Left cardiac atrium (tissue), 4 donors: ENCODE measurements around the gene P2RY14. TPM values are rescaled to one million over a fixed set of nuclear protein-coding genes. Genes with fewer than 3 reads are reported as not detected.
"Not testable (repeated sequence)": the region's sequence is repeated elsewhere in the genome, so short reads cannot be mapped to it uniquely, and the experiment has no call there.

Experiments used
- ATAC-seq, 2 donors: fragments of 200-7000 bp; cut with Tn5 transposase; one replicate each; pipeline ENCODE4 v1.9.1; 2020; ENCODE audit warnings: mild to moderate bottlenecking in 2 of 2, moderate library complexity in 2 of 2
- DNase-seq: peaks from one replicate; pipeline ENCODE4 v3.0.0-alpha.2; 2020
- intact Hi-C, 2 donors: fragments of 100-400 bp; cut with DNase I; formaldehyde crosslinking; loops; one replicate each; pipeline versions ENCODE4 v1.14.1 to v1.15.1; 2022 to 2023
- total RNA-seq, 2 donors: library from RNA; stranded (reverse); fragmentation: NEBNext Ultra II Directional; extraction: Animal tissue kit (Norgen Biotek cat#: 25700); gene quantifications; one replicate each; pipeline ENCODE4 v1.2.1, GENCODE V29; 2021
- donor health status: DM: no; HTN: yes; CAD: no.
- donor health status: DM: no; HTN: yes; CAD: no; lungs with severe emphysema.
- donor health status: DM: yes; HTN: yes; CAD: no.
- donor health status: Dilated cardiomyopathy.

P2RY14 gene
- total RNA-seq, 2 donors from 2014 or later = 1.5 to 4.5 TPM

DNA sequence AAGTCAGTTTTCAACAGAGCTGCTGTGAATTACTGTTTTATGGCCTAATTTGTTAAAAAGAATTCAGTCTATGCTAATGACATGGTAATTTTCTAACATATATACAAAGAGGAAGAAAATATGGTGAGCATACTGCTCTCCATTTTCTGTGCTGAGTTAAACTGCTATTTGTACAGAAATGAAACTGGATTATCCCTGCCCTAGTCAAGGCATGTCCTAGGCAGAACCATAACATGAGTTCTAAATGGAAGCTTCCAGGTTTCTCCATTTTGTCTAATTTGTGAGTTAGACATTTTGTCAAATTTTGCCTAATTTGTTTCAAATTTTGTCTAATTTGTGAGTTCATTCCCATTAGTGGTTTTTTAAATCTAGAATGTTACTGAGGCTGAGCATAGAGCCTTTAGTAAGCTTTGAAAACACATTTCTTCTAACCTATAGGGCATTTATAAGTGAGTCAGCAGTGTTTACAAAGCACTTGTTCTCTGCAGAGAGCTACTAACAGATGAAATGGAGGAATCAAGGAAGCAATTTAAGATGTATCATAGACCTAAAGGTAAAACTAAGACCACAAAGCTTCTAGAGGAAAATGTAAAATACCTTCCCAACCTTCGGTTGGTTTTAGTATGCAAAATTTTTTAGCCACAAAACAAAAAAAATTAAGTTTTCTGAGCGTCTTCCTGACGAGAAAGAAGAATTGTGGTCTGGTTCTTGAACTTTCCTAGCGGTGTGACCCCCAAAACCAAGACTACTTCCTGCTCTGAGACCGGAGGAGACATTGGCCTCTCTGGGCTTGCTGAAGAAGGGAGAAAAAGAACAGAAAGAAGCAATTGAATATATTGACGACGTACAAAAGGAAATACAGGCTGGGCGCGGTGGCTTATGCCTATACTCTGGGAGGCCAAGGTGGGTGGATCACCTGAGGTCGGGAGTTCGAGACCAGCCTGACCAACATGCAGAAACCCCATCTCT lies 9.8 kb downstream of the P2RY14 start:
- DNase-seq (no peak), ATAC-seq (no peak)
- intact Hi-C loops = no loop called here

DNA sequence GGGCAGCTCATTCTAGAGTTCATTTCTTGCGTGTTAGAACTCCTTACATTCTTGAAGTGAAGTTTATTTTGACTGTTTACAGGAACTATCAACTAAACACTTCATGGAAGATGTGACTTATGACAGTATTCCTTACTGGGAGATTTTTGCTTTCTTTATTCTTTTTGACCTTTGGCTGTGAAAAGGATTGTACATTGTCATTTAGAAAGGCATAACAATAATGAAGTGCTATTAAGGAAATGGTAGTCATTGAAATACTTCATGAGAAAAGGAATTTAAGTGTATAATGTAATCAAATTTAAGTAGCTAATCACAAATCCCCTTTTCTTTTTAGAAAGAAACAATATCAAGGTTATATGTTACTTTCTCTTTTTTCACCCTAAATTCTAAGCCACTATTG lies 11.3 kb downstream of the P2RY14 start:
- no peak for ATAC-seq
- intact Hi-C loops = no loop called here
- no peak for DNase-seq

DNA sequence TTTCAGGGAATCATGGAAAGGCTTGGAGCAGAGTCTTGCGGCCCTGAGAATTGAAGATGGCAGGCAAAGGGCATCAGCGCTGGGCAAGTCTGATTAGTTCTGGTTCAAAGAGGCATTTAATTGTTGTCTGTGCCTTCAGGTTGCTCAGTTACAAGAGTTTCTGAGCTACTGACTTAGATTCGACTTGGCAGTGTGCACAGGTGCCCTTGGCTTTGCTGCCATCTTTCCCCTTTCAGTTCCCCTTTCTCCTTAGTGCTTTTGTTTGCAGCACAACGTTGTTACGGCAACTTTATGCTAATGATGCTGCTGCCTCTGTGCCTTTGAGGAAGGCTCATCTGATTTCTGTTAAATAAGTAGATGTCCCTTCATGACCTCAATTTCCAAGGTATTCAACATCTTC lies 12.5 kb downstream of the P2RY14 start:
- DNase-seq = no peak

DNA sequence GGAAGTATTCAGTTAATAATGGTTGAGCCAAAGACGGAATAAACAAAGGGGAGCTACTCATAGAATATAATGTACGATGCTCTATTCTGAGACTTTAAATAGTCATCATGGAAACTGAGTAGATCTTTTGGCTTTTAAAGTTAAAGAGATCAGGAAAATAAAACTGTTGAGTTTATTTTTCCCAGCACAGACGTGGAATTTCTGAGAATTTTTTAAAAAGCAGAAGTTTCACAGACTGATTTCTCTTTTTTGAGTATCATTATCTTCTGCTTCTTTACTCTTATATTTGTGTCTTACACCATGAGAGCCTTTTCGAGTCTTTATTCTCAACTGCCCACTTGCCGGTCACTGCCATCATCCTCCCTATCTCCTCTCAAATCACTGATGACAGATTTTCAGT lies 13.2 kb downstream of the P2RY14 start:
- no peak for ATAC-seq
- intact Hi-C loops = no loop called here
- no peak for DNase-seq

More for the DNA sequence above, 12.5 kb downstream of the P2RY14 start:
- ATAC-seq = peak; percentile 19 to 64
- intact Hi-C loops = no loop called here

DNA sequence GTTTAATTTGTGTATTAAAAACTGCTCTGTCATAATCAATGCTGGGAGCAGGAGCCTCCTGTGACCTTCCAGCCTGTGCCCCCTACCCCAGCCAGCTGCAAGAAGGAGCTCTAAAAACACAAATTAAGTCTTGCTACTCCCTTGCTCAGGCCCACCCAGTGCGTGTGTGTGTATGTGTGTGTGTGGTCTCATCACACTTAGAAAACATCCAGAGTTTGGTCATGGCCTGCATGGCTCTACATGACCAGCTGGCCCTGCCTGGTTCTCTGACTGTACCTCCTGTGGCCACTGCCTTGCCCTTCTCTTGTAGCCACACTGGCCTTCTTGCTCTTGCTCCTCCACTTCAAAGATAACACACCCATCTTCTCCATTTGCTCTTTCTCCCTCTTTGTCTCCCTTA lies 13.7 kb downstream of the P2RY14 start:
- ATAC-seq = no peak
- DNase-seq = no peak
- intact Hi-C loops = no loop called here

DNA sequence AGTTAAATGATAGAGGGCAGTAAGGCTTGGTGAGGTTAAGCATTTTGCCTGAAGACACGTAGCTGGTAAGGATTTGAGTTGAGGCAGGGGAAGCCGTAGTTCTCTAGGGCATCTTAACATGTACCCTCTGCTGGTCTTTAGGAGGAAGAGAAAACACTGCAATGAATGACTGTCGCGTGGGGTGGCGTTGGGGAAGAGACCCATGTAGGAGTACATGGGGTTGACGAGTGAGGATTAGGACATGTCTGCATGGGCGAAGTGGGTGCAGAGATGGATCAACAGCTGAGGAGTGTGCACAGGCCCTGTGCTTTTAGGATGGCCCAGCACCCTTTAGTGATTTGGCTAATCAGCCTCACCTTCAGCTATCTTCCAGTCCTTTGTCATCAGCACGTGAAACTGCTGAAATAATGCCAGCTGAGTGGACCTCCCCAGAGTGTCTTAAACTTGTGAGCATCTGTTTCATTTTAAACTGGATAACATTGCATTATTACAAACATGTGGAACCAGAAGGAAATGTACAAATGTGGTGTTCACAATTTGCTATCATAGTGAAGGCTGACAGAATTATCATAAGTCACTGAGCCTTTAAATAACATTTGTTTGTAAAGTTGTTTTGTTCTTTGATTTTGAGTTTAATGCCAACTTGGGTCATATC lies 15.3 kb downstream of the P2RY14 start:
- ATAC-seq = no peak
- DNase-seq = no peak
- intact Hi-C loops = no loop called here

DNA sequence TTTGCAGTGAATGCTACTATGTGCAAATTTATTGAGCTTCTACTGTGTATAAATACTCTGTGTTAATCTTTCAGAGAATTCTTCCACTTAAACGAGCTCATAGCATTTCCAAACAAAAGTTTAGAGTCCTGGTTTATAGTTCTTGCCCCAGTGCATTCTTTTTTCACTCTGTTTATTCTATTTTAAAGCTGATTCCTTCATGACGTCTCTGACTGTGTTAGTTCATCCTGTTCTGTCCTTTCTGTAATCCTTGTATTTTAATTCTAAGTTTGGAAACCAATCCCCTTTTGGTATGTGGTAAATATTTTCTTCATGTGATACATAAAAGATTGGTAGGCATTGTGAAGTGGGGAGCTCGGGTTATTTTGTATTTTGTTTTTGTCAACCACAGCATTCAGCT lies 18.7 kb downstream of the P2RY14 start:
- intact Hi-C loops = no loop called here
- DNase-seq = no peak
- ATAC-seq = no peak

DNA sequence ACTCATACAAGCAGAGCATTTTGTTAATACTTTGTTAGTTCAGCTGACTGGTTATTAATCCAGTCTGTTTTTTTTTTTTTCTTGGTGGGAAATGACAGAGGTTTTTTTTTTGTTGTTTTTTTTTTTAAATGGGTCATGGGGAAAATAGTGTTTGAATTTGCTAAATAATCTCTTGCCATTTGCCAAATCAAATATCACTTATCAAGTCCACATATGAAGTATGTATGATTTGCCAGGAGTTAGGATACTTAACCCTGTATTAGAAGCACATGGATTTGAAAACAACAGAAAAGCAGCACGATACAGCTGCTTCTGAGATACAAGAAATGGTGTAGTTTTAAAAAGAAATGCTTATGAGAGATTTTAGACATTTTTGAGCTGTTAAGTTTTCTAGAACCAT lies 21.6 kb downstream of the P2RY14 start:
- ATAC-seq (no peak), DNase-seq (no peak)
- intact Hi-C loops = no loop called here

DNA sequence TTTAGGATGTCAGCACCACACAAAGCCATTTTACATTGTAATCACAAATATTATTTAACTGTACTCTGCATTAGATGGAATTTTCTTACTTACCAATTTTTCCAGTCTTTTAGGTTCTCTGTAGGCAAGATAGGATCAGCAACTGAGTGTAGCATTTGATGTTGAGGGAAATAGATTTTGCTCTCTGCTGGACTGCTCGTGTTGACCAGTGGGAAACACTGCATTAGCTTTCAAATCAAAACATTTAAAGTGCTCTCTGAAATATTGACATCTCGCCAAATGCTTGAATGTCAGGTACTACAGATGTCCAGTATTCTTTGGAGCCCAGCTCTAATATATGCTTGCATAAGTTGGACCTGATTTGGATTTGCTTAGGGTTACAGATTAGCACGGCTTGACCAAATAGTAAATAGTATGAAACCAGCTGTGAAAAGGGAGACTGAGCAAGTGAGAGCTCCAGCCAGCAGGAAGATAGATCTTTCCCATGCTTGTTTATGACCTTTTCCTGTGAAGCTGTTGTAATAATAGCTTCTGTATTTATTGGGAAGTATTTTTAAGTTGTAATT lies 29.5 kb downstream of the P2RY14 start:
- DNase-seq (no peak), ATAC-seq (no peak)
- intact Hi-C loops = no loop called here

DNA sequence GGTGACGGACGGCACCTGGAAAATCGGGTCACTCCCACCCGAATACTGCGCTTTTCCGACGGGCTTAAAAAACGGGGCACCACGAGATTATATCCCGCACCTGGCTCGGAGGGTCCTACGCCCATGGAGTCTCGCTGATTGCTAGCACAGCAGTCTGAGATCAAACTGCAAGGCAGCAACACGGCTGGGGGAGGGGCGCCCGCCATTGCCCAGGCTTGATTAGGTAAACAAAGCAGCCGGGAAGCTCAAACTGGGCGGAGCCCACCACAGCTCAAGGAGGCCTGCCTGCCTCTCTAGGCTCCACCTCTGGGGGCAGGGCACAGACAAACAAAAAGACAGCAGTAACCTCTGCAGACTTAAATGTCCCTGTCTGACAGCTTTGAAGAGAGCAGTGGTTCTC lies 36.3 kb downstream of the P2RY14 start:
- ATAC-seq, DNase-seq, intact Hi-C loops: not testable (repeated sequence)

DNA sequence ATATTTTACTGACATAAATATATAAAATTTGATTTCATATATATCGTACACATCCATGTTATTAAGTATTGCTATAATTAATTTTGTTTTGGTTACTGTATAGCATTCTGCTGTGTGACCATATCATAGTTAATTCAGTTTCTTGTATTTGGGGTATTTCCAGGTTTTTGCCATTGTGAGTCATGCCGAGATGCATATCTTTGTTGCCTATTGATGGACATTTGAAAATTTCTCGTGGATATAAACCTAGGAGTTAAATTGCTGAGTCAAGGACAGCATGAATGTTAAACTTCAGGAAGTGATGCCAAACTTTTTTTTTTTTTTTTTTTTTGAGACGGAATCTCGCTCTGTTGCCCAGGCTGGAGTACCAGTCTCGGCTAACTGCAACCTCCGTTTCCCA lies 41.6 kb downstream of the P2RY14 start:
- ATAC-seq (no peak), DNase-seq (no peak)
- intact Hi-C loops = no loop called here

DNA sequence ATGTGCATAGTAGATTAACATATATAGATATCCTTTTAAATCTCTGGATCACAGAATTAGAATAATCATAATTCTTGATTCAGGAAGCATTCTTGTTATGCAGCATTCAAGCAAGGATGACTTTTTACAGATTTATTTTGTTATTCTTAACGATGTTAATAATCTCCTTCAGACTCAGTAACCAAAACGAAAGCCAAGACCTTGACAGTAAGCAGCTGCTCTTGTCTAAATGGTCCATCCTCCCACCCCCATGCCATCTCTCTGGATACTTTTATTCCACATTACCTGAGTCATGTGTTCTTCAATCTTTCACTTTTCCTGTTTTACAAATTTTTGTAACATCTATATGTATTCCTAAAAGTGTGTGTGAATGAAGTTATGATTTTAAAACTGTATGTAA lies 42.0 kb downstream of the P2RY14 start:
- ATAC-seq = no peak
- DNase-seq = no peak
- intact Hi-C loops = no loop called here

DNA sequence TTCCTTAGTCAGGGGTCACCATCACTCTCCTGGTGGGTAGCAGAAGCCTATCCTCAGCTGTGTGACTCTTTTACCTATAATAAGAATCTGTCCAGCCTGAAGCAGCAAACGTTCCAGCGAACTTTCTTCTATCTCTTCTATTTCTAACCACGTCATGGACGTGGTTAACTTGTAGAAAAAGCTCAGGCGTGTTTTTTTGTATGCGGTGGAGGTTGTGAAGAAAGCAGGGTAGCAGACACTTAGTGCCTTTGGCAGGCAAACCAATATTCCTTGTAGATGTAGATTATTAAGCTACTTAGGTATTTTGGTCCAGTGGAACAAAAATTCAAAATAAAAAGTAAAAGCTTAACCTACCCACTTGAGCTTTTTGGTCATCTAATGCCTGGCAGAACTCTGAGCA lies 43.5 kb downstream of the P2RY14 start:
- no peak for DNase-seq
- ATAC-seq = no peak
- intact Hi-C loops = no loop called here

DNA sequence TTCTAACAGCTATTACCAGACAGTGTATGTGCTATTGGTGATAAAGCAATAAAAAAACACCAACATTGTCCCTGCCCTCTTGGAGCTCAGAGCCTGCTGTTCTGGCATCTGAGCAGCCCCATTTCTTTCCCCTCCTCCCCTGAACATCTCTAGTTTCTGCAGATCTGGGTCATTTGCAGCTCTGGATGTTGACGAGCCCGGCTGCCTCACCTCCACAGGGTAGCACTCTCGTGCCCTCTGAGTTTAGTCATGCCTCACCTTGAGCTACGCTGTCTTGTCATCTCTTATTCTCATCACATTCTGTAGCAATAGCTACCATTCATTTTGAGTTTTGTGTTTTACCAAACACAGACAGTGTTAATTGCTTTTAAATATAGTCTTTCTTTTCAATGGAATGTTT lies 45.4 kb downstream of the P2RY14 start:
- ATAC-seq (no peak), DNase-seq (no peak)
- intact Hi-C loops = no loop called here

DNA sequence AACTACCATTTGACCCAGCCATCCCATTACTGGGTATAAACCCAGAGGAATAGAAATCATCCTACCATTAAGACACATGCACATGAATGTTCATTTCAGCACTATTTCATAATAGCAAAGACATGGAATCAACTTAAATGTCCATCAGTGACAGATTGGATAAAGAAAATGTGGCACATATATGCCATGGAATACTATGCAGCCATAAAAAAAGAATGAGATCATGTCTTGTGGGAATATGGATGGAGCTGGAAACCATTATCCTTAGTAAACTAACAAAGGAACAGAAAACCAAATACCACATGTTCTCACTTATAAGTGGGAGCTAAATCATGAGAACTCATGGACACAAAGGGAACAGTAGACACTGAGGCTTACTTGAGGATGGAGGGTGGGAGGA lies 45.9 kb downstream of the P2RY14 start:
- intact Hi-C loops, ATAC-seq, DNase-seq: not testable (repeated sequence)

DNA sequence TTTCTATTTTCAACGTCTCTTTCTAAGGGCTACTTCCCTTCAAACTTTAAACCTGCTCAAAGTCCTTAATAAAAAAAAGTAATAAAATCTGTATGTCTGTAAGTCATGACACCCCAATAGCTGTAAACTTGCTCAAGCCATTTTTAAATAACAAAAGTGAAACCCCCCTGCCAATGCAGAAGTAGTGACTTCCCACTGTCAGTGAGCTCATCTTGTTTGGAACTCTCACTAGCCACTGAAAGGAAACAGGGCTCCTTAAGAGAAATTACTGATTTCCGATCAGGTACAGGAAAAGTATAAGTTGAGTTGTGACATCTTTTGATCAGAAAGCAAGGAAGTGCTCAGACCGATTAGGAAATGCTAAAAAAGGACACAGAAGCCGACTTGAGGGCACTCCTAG lies 47.7 kb downstream of the P2RY14 start:
- DNase-seq (no peak), ATAC-seq (no peak)
- intact Hi-C loops = no loop called here

DNA sequence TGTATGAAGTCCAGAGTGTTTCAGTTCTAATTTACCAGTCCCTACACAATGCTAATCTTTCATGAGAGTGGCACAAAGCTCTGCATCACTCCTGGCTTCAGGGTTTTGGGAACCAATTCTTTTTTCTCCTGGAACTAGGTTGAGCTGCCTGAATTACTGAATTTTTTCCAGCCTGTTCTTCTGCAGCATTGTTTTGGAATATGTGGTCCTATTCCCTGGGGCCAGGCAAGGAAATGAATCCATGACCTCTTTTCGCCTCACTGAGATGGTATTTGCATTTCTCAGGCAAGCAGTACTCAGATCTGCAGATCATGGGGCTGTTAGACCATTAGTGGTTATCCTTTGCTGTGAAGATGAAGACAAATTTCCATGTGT lies 49.7 kb downstream of the P2RY14 start:
- intact Hi-C loops = loop anchor here (5.0 kb wide), 3 partner anchors 54 to 689 kb away; no protein-coding TSS in a partner anchor
- ATAC-seq = peak; percentile 24 to 45
- no peak for DNase-seq

DNA sequence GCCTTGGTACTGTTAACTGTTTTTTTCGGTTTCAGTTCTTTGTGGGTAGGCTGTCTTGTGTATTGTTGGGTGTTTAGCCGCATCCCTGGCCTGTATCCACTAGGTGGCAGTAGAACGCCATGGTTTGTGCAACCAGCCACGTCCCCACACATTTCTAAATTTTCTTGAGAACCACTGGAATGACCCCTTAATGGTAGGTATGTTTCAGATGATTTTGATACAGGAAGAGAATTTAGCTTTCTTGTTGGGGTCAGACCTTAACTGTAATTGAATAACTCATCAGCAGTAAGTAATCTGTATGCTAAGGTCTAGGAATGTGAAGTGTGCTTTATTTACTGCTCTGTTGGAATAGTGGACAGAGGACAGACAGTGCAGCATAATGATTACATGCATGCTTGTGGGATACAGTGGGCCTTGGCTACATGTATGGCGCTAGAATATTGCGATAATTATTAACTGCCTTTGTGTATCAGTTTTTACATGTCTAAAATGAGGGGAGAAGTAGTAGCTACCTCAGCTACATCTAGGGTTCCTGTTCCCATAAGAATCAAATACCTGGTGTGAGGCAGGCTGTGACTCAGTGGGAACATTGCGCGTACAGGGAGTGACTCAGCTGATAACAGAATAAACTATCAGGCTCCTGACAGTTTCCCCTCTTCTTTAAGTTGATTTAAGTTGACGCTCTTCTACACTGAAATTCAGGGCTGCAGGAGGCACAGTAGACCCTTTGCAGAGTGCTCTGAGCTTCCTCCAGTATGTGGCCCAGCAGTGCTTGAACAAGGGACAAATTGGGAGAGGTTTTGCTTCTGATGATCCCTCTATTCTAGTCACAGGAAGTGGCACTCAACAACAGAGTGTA lies 50.3 kb downstream of the P2RY14 start:
- intact Hi-C loops = loop anchor here (2.0 to 5.0 kb wide), 4 partner anchors 54 to 689 kb away; no protein-coding TSS in a partner anchor
- ATAC-seq (peak; percentile 87 to 89), DNase-seq (peak; percentile 65)

DNA sequence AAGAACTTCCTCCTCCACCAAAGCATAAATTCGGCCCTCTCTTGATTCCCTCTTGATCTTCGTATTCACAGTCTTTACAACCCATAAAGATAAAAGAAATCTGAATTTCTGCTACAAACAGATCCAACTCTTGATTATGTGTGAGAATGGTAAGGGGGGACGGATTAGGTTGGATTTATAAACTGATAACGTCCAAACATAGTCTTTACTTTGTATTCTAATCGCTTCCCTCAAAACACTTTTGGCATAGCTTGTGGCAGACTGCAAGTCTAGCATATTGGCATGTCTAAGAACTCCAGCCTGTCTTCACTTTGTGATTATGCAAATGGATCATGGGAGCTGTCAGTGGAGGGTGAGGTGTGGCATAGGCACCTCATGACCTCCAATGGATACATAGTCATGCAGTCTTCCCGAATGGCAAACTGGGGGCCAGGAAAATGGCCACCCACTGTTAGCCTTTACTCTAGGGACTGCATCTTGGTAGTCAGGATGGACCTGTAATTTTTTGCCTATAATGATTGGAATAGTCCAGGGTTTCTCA lies 51.0 kb downstream of the P2RY14 start:
- ATAC-seq (peak in 1 of 2 donors; percentile 37), DNase-seq (no peak)
- intact Hi-C loops = loop anchor here (2.0 to 5.0 kb wide), 4 partner anchors 55 to 690 kb away; no protein-coding TSS in a partner anchor
